ENCODE data around the gene PRKCZ. TPM values are rescaled to one million over a fixed set of nuclear protein-coding genes. Genes with fewer than 3 reads are reported as not detected.

The PRKCZ gene
- total RNA-seq, 1 experiment from 2014 or later, result 45.9 TPM

GRCh38 chr1:2181271-2181670, 131.1 kb downstream of the PRKCZ start:
- no peaks in the 10 kb centered on the region for H3K4me1 Mint-ChIP-seq (ENCODE audit: low read depth, unreplicated experiment)
- no peak for DNase-seq
- H3K36me3 ChIP-seq (ENCODE audit: control insufficient read depth, insufficient read depth, low read length), result no peaks in the 10 kb centered on the region
- no peaks in the 10 kb centered on the region for H3K27me3 ChIP-seq (replicated peaks; ENCODE audit: control insufficient read depth, insufficient read depth, low read length)
- H3K27me3 Mint-ChIP-seq (ENCODE audit: insufficient read depth, unreplicated experiment), result no peaks in the 10 kb centered on the region
- no peak overlapping the region for H3K27ac Mint-ChIP-seq (ENCODE audit: unreplicated experiment)
- ChIA-PET POLR2A (no interaction called here), CTCF (no interaction called here)
- H3K4me3 ChIP-seq (ENCODE audit: low read depth, low read length), result no peak overlapping the region
- no peaks in the 10 kb centered on the region for H3K9me3 ChIP-seq
- no peaks in the 10 kb centered on the region for H3K9me3 Mint-ChIP-seq (ENCODE audit: unreplicated experiment)
- TF ChIP-seq CTCF (IDR thresholded peaks at IDR 0.05; ENCODE audit: insufficient read depth in 1 of 2, low read depth in 1 of 2, low read length in 1 of 2, severe bottlenecking in 1 of 2, unreplicated experiment in 1 of 2), result no peak
- H3K4me1 ChIP-seq, result no peaks in the 10 kb centered on the region
- peaks cover 46% of the 10 kb centered on the region for H3K36me3 Mint-ChIP-seq (ENCODE audit: insufficient read depth, unreplicated experiment)
- intact Hi-C loops (cut with micrococcal nuclease; ENCODE audit: unreplicated experiment), result no loop called here
- no peak overlapping the region for H3K4me3 Mint-ChIP-seq (ENCODE audit: unreplicated experiment)
- no TSS peak for BruUV-seq (replicated peaks)

- Mint-ChIP-seq H3K27me3 (ENCODE audit: insufficient read depth, unreplicated experiment) (no peaks in the 10 kb centered on the region), H3K36me3 (ENCODE audit: insufficient read depth, unreplicated experiment) (peaks cover 46% of the 10 kb centered on the region), H3K4me3 (ENCODE audit: unreplicated experiment) (no peak overlapping the region), H3K4me1 (ENCODE audit: low read depth, unreplicated experiment) (no peaks in the 10 kb centered on the region), H3K9me3 (ENCODE audit: unreplicated experiment) (no peaks in the 10 kb centered on the region), H3K27ac (ENCODE audit: unreplicated experiment) (no peak overlapping the region)
- H3K4me3 ChIP-seq (ENCODE audit: low read depth, low read length), result no peak overlapping the region
- H3K9me3 ChIP-seq, result no peaks in the 10 kb centered on the region
- TF ChIP-seq CTCF (IDR thresholded peaks at IDR 0.05; ENCODE audit: insufficient read depth in 1 of 2, low read depth in 1 of 2, low read length in 1 of 2, severe bottlenecking in 1 of 2, unreplicated experiment in 1 of 2), result no peak
- H3K36me3 ChIP-seq (ENCODE audit: control insufficient read depth, insufficient read depth, low read length), result no peaks in the 10 kb centered on the region
- H3K4me1 ChIP-seq, result no peaks in the 10 kb centered on the region
- no peaks in the 10 kb centered on the region for H3K27me3 ChIP-seq (replicated peaks; ENCODE audit: control insufficient read depth, insufficient read depth, low read length)
- intact Hi-C loops (cut with micrococcal nuclease; ENCODE audit: unreplicated experiment), result no loop called here
- CTCF ChIA-PET, result no interaction called here
- no peak for DNase-seq
- BruUV-seq (replicated peaks), result no TSS peak
- POLR2A ChIA-PET, result no interaction called here
Measured at GRCh38 chr1:2181752-2182151, 131.5 kb downstream of the PRKCZ start.

GRCh38 chr1:2182376-2182775, 132.2 kb downstream of the PRKCZ start:
- no peak overlapping the region for H3K4me3 Mint-ChIP-seq (ENCODE audit: unreplicated experiment)
- H3K27ac Mint-ChIP-seq (ENCODE audit: unreplicated experiment), result no peak overlapping the region
- H3K9me3 Mint-ChIP-seq (ENCODE audit: unreplicated experiment), result no peaks in the 10 kb centered on the region
- no peak for DNase-seq
- Histone ChIP-seq H3K27me3 (replicated peaks; ENCODE audit: control insufficient read depth, insufficient read depth, low read length) (no peaks in the 10 kb centered on the region), H3K4me1 (no peaks in the 10 kb centered on the region), H3K9me3 (no peaks in the 10 kb centered on the region), H3K4me3 (ENCODE audit: low read depth, low read length) (no peak overlapping the region), H3K36me3 (ENCODE audit: control insufficient read depth, insufficient read depth, low read length) (no peaks in the 10 kb centered on the region)
- ChIA-PET POLR2A (no interaction called here), CTCF (no interaction called here)
- no peaks in the 10 kb centered on the region for H3K4me1 Mint-ChIP-seq (ENCODE audit: low read depth, unreplicated experiment)
- intact Hi-C loops (cut with micrococcal nuclease; ENCODE audit: unreplicated experiment), result no loop called here
- TF ChIP-seq CTCF (IDR thresholded peaks at IDR 0.05; ENCODE audit: insufficient read depth in 1 of 2, low read depth in 1 of 2, low read length in 1 of 2, severe bottlenecking in 1 of 2, unreplicated experiment in 1 of 2), result no peak
- peaks cover 46% of the 10 kb centered on the region for H3K36me3 Mint-ChIP-seq (ENCODE audit: insufficient read depth, unreplicated experiment)
- no peaks in the 10 kb centered on the region for H3K27me3 Mint-ChIP-seq (ENCODE audit: insufficient read depth, unreplicated experiment)
- no TSS peak for BruUV-seq (replicated peaks)
